GM12878 (cell line): ENCODE data around the gene CUL1. TPM values are rescaled to one million over a fixed set of nuclear protein-coding genes. Genes with fewer than 3 reads are reported as not detected.

Experiments used
- ATAC-seq: fragments of 200-7000 bp; cut with Tn5 transposase; 3 replicates; pipeline ENCODE4 v1.9.1; 2020; ENCODE audit warnings: mild to moderate bottlenecking, moderate library complexity
- BruUV-seq: library from RNA; stranded (reverse); fragments of 400-500 nt; replicated peaks from 2 replicates; lab custom pipeline; 2021; lab: Mats Ljungman, UMichigan
- CTCF ChIA-PET: fragments of 300-600 bp; sonication (Branson Sonifier 250); formaldehyde crosslinking; extraction: SDS; loops from one replicate; lab custom pipeline; 2021; ENCODE audit warnings: inconsistent platforms; lab: Yijun Ruan, JAX
- POLR2A ChIA-PET: fragments of 350-600 bp; formaldehyde crosslinking; extraction: SDS; loops from one replicate; lab custom pipeline; 2021; ENCODE audit warnings: inconsistent platforms; lab: Charles Lee
- RAD21 ChIA-PET: fragments of 300-600 bp; sonication (Branson Sonifier 250); formaldehyde crosslinking; loops from one replicate; lab custom pipeline; 2023; ENCODE audit warnings: antibody characterized with exemption; ENCODE audit not compliant: unreplicated experiment; lab: Charles Lee
- SMC1A ChIA-PET: fragments of 300-600 bp; sonication (Branson Sonifier 250); formaldehyde crosslinking; loops from one replicate; lab custom pipeline; 2023; ENCODE audit not compliant: unreplicated experiment, uncharacterized antibody; lab: Charles Lee
- DNase-seq: peaks from one replicate; pipeline ENCODE4 v3.0.0-alpha.2; 2011; ENCODE audit warnings: low read depth, low spot score
- FAIRE-seq: peaks from 3 replicates; lab custom pipeline; 2011; peaks lifted over from hg19 to GRCh38; lab: Jason Lieb, UNC
- H2AFZ ChIP-seq: 2 replicates; pipeline ENCODE4 v1.6.0; 2011; ENCODE audit warnings: low read depth, low read length, control low read depth; ENCODE audit not compliant: control insufficient read depth
- H3K27ac ChIP-seq: 2 replicates; pipeline ENCODE4 v1.5.1; 2011; ENCODE audit warnings: control low read depth; ENCODE audit not compliant: control insufficient read depth, insufficient read depth
- H3K27me3 ChIP-seq, 2 experiments: replicated peaks in 1 of 2; 2 replicates each; pipeline versions ENCODE4 v1.6.0 to v1.6.1; 2011; ENCODE audit warnings: low read length in 1 of 2; ENCODE audit not compliant: control insufficient read depth in 2 of 2, insufficient read depth in 2 of 2
- H3K36me3 ChIP-seq, 2 experiments: 2 replicates each; pipeline ENCODE4 v1.5.1; 2011; ENCODE audit warnings: low read length in 1 of 2; ENCODE audit not compliant: control insufficient read depth in 2 of 2, insufficient read depth in 2 of 2
- H3K4me1 ChIP-seq: 2 replicates; pipeline ENCODE4 v1.6.1; 2011; ENCODE audit warnings: mild to moderate bottlenecking, low read length, moderate library complexity, mixed read lengths; ENCODE audit not compliant: control insufficient read depth, insufficient read depth
- H3K4me2 ChIP-seq: 2 replicates; pipeline ENCODE4 v1.6.0; 2011; ENCODE audit warnings: control low read depth; ENCODE audit not compliant: control insufficient read depth, insufficient read depth
- H3K4me3 ChIP-seq: fragments of 200-600 bp; sonication (generic); 2 replicates; pipeline ENCODE4 v1.5.1; 2016
- H3K79me2 ChIP-seq: 2 replicates; pipeline ENCODE4 v1.6.0; 2011; ENCODE audit warnings: low read length; ENCODE audit not compliant: control insufficient read depth, insufficient read depth
- H3K9ac ChIP-seq: 2 replicates; pipeline ENCODE4 v1.8.0; 2011; ENCODE audit warnings: low read length, control low read depth, mixed read lengths; ENCODE audit not compliant: control insufficient read depth, insufficient read depth
- H3K9me3 ChIP-seq: replicated peaks from 3 replicates; pipeline ENCODE4 v1.5.1; 2011; ENCODE audit warnings: mild to moderate bottlenecking, low read length; ENCODE audit not compliant: control insufficient read depth, insufficient read depth
- H4K20me1 ChIP-seq: 2 replicates; pipeline ENCODE4 v1.6.0; 2011; ENCODE audit not compliant: control insufficient read depth, insufficient read depth
- CBX5 ChIP-seq: sonication (generic); IDR thresholded peaks from 2 replicates; pipeline ENCODE4 v1.6.1; 2016; ENCODE audit warnings: low read depth, moderate library complexity, mild to moderate bottlenecking, inconsistent platforms
- CEBPZ ChIP-seq: fragments of 150-350 bp; IDR thresholded peaks from 2 replicates; pipeline ENCODE4 v1.6.1; 2016; ENCODE audit warnings: low read depth, low read length
- CHD1 ChIP-seq: IDR thresholded peaks from 2 replicates; pipeline ENCODE4 v1.6.1; 2012; ENCODE audit warnings: low read depth, low read length, improper control_type of control experiment
- ELK1 ChIP-seq: IDR thresholded peaks from 2 replicates; pipeline ENCODE4 v1.6.1; 2012; ENCODE audit warnings: low read depth, low read length, improper control_type of control experiment
- NBN ChIP-seq: fragments of 450-650 bp; IDR thresholded peaks from 2 replicates; pipeline ENCODE4 v1.6.1; 2016
- POLR2A ChIP-seq: IDR thresholded peaks from 2 replicates; pipeline ENCODE4 v1.6.1; 2011; ENCODE audit warnings: low read depth, mild to moderate bottlenecking, low read length
- RB1 ChIP-seq: fragments of 450-650 bp; formaldehyde crosslinking; IDR thresholded peaks from 2 replicates; pipeline ENCODE4 v1.6.1; 2017; ENCODE audit warnings: mild to moderate bottlenecking, borderline replicate concordance
- WGBS: methylation state at CpG from one replicate; pipeline ENCODE4 v1.1.6; 2016; ENCODE audit warnings: low lambda C conversion rate; ENCODE audit not compliant: insufficient replicate concordance, insufficient coverage; ENCODE audit errors: missing lambda C conversion rate; 5-methylcytosine and 5-hydroxymethylcytosine counted together
- in situ Hi-C: fragments of 300-500 bp; cut with MboI; formaldehyde crosslinking; loops from 9 replicates; pipeline ENCODE4 v1.14.3; 2018; ENCODE audit warnings: mixed read lengths
- intact Hi-C: fragments of 100-400 bp; cut with micrococcal nuclease; formaldehyde crosslinking; loops from one replicate; pipeline ENCODE4 v1.14.2; 2022; ENCODE audit not compliant: unreplicated experiment
- polyA plus RNA-seq, 11 experiments: library from polyadenylated mRNA; depleted of rRNA in 4 of 11; unstranded in 6 of 11; stranded (reverse) in 5 of 11; fragments of >200 nt; fragmentation: Nextera tagmentation in 4 of 11; fragmentation: Illumina TruSeq in 1 of 11; extraction: Ambion mirVana in 4 of 11; extraction: Trizol in 1 of 11; gene quantifications; 1 replicate in 1 of 11; 2 replicates in 10 of 11; pipeline versions ENCODE4 v1.2.1 to v1.2.3, GENCODE V29; 2011 to 2016; ENCODE audit warnings: inconsistent platforms in 2 of 11, missing spikeins in 2 of 11, low read depth in 1 of 11
- total RNA-seq, 4 experiments: library from RNA; depleted of rRNA in 3 of 4; stranded (reverse); fragments of >200 nt in 3 of 4; fragmentation: Illumina TruSeq in 1 of 4; extraction: Trizol in 1 of 4; gene quantifications; 2 replicates each; pipeline versions ENCODE4 v1.2.1 to v1.2.3, GENCODE V29; 2013 to 2021

Gene CUL1
- total and polyA plus RNA-seq, 10 of the 15 experiments (the other 5 are each of a cell fraction or from before 2014, with no cell fraction given): 13.3 to 63.9 (median 45.9) TPM

- H2AFZ ChIP-seq: no peak overlapping the region
- peaks cover 87% of the 10 kb centered on the region for H3K79me2 ChIP-seq
- ChIA-PET POLR2A (interaction anchor here (0.5 to 1.4 kb wide), 4 partner anchors 19 to 347 kb away, joined by 3 to 6 read pairs (median 3); no protein-coding TSS in a partner anchor), CTCF (interaction anchor here (0.9 to 2.5 kb wide), 6 partner anchors 8 to 18 kb away, joined by 3 to 6 read pairs (median 4); no protein-coding TSS in a partner anchor), SMC1A (interaction anchor here (0.9 to 3.9 kb wide), 6 partner anchors 10 to 242 kb away, joined by 3 to 19 read pairs (median 5); no protein-coding TSS in a partner anchor), RAD21 (interaction anchor here (1.1 kb wide), 1 partner anchor 9 kb away, joined by 3 read pairs; no protein-coding TSS in a partner anchor)
- TF ChIP-seq CBX5: no peak
- TF ChIP-seq CHD1: no peak
- DNase-seq (no peak), FAIRE-seq (no peak), ATAC-seq (no peak)
- in situ Hi-C loops (no loop called here), intact Hi-C loops (no loop called here)
- H4K20me1 ChIP-seq: peaks cover 12% of the 10 kb centered on the region
- H3K9me3 ChIP-seq: no peaks in the 10 kb centered on the region; the same call in 2 of the 3 replicates
- WGBS: 98% methylated on average over 3 of the region's 3 CpGs
- no peak overlapping the region for H3K4me3 ChIP-seq
- H3K27ac ChIP-seq: no peak overlapping the region
- H3K4me1 ChIP-seq: peaks cover 4% of the 10 kb centered on the region
- no peak overlapping the region for H3K9ac ChIP-seq
- no peaks in the 10 kb centered on the region for H3K27me3 ChIP-seq
- H3K4me2 ChIP-seq: no peak overlapping the region
- BruUV-seq: no TSS peak
- H3K36me3 ChIP-seq: peaks cover 0 to 3% of the 10 kb centered on the region in 2 experiments; a peak in 2 of 4 replicates
Measured at GRCh38 chr7:148721390-148721789, 22.7 kb downstream of the CUL1 start.

GRCh38 chr7:148722340-148723165 lies 23.9 kb downstream of the CUL1 start:
- ATAC-seq (peak; percentile 10; the same call in 1 of the 3 replicates), FAIRE-seq (peak; percentile 7), DNase-seq (no peak)
- Histone ChIP-seq H3K4me2 (peak overlapping the region; percentile 7; the same call in 1 of the 2 replicates), H3K36me3 (peaks cover 0 to 2% of the 10 kb centered on the region in 2 experiments; a peak in 2 of 4 replicates), H3K27ac (no peak overlapping the region), H4K20me1 (peaks cover 11% of the 10 kb centered on the region), H3K79me2 (peaks cover 88% of the 10 kb centered on the region), H3K9me3 (no peaks in the 10 kb centered on the region; the same call in 2 of the 3 replicates), H3K4me3 (no peak overlapping the region), H2AFZ (no peak overlapping the region), H3K27me3 (no peaks in the 10 kb centered on the region), H3K4me1 (peaks cover 9% of the 10 kb centered on the region), H3K9ac (no peak overlapping the region)
- ChIA-PET POLR2A (interaction anchor here (1.0 to 1.4 kb wide), 2 partner anchors 20 to 22 kb away, joined by 3 to 6 read pairs; no protein-coding TSS in a partner anchor), RAD21 (no interaction called here), CTCF (interaction anchor here (1.6 to 1.8 kb wide), 2 partner anchors 10 to 24 kb away, joined by 4 to 6 read pairs; no protein-coding TSS in a partner anchor), SMC1A (interaction anchor here (1.6 to 3.9 kb wide), 4 partner anchors 11 to 24 kb away, joined by 4 to 19 read pairs (median 12); no protein-coding TSS in a partner anchor)
- TF ChIP-seq NBN (no peak), RB1 (no peak), ELK1 (no peak), POLR2A (no peak), CEBPZ (no peak)
- intact Hi-C loops (no loop called here), in situ Hi-C loops (no loop called here)
- no TSS peak for BruUV-seq
- WGBS: 87% methylated on average over 8 of the region's 8 CpGs
